GM19452 (cell line): ENCODE data around the gene CALML3.

ENCODE experiments used
- ATAC-seq: cut with Tn5 transposase; IDR thresholded peaks from one replicate; pipeline ENCODE4 v1.9.1; 2021; ENCODE audit not compliant: unreplicated experiment

The CALML3 gene

DNA sequence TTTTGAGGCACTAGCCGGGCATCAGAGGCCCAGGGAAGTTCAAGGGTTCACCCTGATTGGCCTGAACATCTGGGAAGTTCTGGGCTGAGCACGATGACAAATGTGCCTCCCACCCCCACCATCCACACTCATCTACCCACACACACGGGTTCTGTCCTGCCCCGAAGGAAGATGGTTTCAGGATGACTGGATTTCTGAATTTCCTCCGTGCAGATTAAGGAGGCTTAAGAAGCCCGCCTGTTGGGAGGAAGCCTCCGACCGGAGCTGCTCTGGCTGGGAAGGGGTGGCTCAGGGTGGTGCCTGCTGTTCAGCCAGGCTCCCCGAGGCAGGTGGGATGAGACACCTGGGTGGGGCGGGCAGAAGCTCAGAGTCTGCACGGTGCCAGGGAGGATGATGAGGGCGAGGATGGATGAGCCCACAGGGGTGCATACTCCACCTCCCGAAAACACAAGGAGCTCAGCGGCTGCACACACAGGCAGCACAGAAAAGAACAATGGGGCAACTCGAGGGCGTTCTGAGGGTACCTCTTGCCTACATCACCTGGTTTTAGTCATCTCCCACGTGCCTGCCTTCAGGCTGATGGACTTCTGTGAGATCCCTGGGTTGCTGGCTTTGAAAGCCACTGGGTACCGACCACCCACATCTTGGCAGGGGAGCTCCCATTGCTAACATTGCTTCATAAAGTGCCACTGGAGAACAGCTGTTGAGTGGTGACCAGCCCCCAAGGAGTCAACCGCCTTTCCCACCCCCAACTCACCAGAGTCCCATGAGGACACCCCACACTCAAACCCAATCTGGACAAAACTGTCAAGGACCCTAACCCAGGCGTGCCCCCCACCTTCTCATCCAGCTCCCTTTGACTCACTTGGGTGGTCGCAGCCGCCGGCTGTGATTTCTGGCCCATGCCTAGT lies 41.2 kb downstream of the CALML3 start:
- ATAC-seq: no peak

DNA sequence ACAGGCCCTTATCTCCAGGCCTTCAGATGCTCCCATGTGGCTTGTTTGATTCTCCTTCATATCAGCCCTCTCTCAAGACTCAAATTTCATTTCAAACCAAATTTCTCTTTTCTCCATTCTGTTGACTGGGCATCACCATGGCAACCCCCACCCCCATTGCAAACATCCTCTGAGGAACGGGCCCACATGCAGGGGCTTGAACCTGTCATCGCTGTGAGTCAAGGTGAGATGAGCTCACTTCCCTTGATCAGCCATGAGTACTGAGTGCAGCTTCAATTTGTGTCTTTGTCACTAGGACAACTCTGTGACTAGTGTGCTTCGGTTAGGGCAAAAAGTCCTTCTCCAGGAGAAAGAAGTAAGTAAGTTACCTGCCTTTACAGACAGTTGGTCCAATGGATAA lies 41.9 kb downstream of the CALML3 start:
- ATAC-seq: no peak

DNA sequence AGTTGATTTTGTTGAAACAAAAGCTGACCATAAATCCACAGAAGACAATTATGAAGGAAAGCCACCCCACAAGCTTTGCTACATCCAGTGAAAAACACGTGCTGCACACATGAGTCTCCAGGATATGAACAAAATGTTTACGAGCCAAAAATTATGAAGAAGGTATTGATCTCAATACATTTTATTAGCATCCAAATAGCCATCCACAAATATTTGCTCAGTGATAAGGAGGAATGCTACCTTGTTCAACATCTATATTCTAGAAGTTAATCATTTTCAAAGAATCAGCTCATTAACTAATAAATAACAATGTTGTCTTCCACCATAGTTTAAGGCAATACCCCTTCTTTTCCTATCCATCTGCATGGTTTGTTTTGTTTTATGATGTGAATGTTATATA lies 42.7 kb downstream of the CALML3 start:
- no peak for ATAC-seq

DNA sequence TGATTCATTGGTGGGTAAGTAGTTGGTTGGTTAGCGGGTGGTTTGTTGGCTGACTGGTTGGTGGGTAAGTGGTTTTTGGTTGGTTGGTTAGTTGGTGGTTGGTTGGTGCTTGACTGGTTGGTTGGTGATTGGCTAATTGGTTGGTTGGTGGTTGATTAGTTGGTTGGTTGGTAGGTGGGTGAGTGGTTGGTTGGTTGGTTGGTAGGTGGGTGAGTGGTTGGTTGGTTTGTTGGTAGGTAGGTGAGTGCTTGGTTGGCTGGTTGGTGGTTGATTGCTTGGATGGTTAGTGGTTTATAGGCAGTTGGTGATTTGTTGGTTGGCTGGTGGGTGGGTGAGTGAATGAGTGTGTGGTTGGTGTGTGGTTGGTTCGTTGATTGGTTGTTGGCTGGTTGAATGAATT lies 44.2 kb downstream of the CALML3 start:
- ATAC-seq: no peak

DNA sequence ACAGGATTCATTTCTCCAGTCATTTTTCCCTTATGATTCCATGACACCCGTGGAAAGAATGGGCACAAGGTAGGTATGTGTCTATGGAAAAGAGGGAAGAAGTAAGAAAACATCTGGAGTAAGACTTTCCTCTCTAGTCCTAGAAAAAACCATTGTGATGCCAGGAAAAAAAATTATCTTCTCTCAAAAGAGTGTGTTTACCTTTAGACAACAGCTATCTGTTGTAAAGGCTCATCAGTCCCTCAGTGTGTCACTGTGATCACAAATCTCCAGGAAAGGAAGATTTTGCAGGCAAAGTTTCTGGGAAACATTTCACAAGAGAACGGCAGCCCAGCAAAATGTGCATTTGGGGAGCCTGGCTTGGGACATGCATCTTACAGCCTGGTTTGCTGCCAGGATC lies 44.8 kb downstream of the CALML3 start:
- no peak for ATAC-seq

DNA sequence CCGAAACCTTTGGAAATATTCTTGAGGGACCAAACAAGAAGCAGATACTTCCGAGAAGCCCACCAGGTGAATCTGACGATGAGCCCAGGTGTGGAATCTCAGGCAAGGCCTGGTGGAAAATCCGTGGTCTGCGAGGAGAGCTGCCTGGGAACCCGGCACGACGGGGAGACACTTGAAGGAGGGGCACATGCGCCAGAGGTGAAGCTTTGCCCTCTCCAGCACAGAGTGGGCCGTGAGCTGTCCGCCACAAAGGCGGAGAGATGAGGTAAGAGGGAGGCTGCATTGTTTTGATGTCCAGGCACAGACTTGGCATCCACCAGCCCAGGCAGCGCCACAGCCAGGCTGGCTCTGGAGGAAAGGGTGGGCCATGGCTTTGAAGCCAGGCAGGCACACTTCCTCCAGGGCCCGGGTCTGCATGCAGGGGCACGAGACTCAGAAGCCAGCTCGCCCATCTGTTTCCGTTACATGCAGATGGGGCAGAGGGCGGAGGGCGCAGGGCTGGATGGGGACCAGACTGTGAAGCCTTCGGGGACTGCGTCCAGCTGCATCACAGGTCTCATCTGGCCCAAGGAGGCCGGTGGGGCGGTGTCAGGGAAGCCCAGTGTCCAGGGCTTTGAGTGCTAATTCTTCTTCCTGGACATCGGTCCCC lies 45.4 kb downstream of the CALML3 start:
- no peak for ATAC-seq

DNA sequence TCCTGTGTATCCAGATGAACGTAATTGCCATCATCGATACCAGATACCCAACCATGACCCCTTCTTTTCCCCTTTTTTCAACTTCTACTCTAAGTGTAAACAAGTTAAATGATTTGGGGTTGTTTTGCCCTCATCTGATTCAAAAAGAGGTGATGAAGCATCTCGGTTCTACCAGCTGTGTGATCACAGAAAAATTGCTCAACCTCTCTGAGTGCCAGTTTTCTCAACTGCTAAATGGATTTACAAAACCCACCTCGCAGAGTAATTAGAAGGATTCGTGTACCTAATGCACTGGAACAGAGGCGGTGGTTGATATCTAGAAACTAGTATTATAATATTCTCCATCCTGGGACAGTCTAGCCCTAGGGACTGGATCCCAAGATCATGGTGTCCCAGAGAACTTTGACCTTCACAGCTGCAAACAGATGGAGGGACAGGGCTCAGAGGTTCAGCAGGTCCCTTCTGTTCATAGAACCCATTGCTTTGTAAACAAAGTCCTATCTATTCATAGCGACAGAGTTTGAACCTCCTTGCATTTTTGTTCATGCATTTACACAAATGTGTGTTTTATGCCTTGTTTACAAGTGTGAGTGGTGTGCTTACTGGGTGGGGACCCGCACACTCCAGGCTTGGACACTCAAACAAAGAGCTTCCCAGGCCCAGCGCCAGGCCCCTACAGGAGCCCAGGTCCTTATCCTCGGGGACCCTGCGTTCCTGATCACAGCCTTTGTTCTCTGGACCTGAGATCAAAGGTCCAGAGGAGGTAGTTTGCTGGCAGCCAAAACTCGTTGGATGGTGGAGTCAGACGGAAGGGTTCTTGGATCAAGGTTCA lies 46.4 kb downstream of the CALML3 start:
- no peak for ATAC-seq

DNA sequence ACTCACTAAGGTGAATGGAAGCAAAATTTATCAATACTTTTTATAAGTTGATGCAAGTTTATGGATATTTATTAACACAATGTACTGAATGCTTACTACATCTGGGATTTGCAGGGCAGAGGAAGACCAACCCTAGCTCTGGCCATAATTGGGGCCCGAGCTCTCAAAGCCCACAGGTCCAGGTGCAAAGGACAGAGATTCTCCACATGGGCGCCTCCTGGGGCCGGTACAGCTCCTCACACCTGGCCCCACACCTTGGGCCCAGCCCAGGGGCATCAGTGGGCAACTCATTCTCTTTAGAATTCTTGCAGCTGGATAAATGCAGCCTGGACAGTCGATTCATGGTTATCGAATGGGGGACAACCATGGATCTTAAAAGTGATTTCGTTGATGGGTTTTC lies 47.1 kb downstream of the CALML3 start:
- ATAC-seq: no peak

DNA sequence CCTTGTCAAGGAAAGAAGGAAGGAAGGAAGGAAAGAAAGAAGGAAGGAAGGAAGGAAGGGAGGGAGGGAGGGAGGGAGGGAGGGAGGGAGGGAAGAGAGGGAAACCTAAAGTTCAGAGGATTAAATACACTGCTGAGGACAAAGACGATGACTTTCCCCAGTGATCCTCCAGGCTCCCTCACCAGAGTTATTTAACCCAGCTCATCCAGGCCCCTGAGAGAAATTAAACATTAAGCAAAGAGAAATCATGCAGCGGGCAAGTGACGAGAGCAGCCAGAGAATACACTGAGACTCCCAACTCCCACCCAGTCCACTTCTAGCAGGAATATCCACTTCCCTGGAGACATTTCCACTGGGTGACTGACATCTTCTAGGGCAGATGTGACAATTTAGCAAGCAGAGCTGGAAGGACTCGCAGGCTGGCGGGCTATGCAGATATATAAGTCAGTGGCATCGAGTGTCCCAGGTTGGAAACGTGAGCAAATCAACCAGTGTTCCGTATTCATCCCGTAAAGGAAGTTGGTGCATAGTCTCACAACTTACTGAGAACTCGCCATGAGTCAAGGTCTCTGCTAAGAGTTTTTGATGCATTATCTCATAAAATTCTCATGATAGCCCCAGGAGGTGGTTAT lies 48.7 kb downstream of the CALML3 start:
- no peak for ATAC-seq

DNA sequence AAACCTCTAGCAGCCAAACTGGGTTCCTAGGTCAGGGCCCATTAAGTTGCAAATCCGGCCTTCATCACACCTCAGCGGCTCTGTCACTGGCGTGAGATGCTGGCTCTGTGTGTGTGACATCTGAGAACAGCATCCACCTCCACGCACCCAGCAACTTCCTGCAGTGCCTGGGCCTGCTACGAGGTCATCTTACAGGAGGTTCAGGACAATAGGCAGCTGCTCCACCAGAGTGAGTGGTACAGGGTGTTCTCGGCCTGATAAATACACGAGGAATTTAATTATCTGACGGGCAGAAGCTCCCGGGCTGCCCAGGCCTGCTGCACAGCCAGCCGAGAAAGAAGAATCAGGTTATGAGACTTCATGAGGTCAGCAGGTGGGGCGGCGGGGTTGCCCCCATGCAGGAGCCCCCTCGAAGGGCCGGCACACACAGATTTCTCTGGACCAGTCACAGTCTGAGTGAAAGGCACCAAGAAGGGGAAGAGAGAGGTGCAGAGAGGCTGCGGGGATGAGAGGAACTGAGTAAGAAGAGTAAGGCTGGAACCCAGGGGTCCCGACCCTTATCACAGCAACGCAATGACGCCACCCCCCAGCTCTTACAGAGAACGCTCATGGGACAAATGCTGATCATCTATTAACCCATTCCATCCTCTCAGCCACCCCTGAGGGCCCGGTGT lies 49.3 kb downstream of the CALML3 start:
- no peak for ATAC-seq

DNA sequence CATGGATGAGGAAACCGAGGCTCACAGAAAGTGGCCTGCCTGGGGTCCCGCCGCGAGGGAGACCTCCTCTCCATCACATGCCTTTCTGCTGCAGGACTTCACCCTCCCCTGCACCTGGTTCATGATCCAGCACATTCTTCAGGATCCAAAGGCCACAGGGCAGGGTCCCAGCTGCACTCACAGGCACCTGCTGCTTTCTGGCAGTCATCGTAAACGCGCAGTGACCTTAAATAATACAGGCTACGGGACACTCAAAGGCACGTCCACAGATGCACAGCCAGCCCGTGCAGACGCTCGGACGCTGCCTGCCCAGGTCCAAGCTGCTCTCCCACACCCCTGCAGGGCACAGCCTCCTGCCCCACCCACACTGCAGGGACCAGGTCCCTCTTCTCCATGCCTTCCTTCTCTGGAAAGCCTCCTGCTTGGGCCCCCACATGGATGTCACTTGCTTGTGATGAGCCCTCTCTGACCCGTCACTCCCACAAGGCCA lies 49.9 kb downstream of the CALML3 start:
- no peak for ATAC-seq

DNA sequence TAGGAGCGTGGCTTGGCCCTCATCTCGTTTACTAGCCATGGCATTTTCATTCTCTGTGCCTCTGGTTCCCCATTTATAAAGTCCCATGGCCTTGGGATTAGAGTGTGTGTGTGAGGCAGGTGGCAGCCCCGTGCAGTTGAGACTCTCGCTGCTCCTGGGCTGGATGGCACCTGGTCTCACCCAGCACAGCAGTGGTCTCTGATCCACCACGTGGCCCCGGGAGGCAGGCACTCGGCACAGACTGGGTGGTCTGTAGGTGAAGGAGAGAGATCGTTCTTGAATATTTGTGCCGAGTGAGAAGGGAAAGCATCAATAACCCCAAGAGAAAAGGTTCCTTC lies 50.4 kb downstream of the CALML3 start:
- no peak for ATAC-seq

DNA sequence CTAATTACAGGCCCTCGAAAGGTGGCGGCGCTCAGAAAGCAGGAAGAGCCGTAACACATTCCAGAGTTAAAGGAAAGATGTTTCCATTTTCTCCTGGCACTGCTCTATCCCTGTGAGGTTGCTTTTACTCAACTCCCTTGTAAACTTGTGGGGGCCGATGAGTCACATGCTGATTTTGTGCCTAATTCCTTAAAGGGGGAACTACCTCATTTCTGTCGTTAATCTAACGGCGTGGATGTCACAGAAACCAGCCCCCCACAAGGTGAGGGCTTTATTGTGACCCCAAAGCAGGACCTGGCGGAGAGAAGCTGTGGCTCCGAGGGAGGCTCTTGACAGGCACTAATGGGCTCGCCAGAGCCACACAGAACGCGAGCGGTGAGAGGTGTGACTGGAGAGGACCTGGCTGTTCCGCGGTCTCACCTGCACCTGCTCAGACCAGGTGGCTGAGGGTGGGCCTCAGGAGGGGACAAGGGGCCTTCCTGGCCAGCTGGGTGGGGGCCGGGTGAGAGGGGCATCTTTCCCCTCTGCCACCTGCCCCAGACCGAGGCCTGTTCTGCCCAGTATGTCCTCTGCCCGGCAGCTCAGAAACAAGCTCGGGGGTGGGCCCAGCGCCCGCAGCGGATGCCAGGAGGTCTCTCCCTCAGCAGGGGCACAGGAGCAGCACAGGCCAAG lies 50.9 kb downstream of the CALML3 start:
- no peak for ATAC-seq

DNA sequence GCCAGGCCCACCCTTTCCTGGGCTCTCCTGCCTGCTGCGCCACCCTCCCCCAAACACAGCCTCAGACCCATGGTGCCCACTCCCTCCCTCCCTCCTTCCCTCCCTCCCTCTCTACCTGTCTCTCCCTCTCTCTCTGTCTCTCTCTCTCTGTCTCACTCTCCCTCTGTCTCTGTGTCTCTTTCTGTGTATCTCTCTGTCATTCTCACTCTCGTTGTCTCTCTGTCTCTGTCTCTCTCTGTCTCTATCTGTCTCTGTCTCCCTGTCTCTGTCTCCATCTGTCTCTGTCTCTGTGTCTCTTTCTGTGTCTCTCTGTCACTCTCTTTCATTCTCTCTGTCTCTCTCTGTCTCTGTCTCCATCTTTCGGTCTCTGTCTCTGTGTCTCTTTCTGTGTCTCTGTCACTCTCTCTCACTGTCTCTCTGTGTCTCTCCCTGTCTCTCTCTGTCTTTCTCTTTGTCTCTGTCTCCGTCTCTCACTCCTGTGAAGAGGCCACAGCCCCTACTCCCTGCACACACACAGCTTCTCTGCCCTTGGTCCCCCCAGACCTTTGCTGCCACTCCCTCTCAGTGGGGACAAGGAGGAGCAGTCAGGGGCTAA lies 51.5 kb downstream of the CALML3 start:
- no peak for ATAC-seq
